WTC11 (cell line): ENCODE data around the gene GTF3C4. TPM values are rescaled to one million over a fixed set of nuclear protein-coding genes. Genes with fewer than 3 reads are reported as not detected.

Experiments
- ATAC-seq: fragments of 200-7000 bp; cut with Tn5 transposase; 2 replicates; pipeline ENCODE4 v1.10.0; 2021; ENCODE audit warnings: mild to moderate bottlenecking, moderate library complexity
- CTCF ChIA-PET: fragments of 300-600 bp; sonication (Branson Sonifier 250); formaldehyde crosslinking; loops from one replicate; lab custom pipeline; 2021; ENCODE audit warnings: antibody characterized with exemption; lab: Charles Lee
- POLR2A ChIA-PET: fragments of 350-600 bp; sonication (Branson Sonifier 250); formaldehyde crosslinking; loops from one replicate; lab custom pipeline; 2021; ENCODE audit warnings: antibody characterized with exemption; lab: Charles Lee
- DNase-seq: peaks from one replicate; pipeline ENCODE4 v3.0.0; 2021; ENCODE audit warnings: low spot score
- H3K27ac Mint-ChIP-seq: 2 replicates; pipeline ENCODE4 v1.8.0; 2021; ENCODE audit warnings: mixed read lengths
- H3K27me3 Mint-ChIP-seq: 2 replicates; pipeline ENCODE4 v1.8.0; 2021; ENCODE audit warnings: low read depth, mild to moderate bottlenecking, moderate library complexity, mixed read lengths
- H3K36me3 Mint-ChIP-seq: 2 replicates; pipeline ENCODE4 v1.8.0; 2021; ENCODE audit warnings: mixed read lengths
- H3K4me1 Mint-ChIP-seq: 2 replicates; pipeline ENCODE4 v1.8.0; 2022; ENCODE audit warnings: mixed read lengths
- H3K4me3 Mint-ChIP-seq: 2 replicates; pipeline ENCODE4 v1.8.0; 2021; ENCODE audit warnings: mild to moderate bottlenecking, moderate library complexity, mixed read lengths
- H3K9me3 Mint-ChIP-seq: 2 replicates; pipeline ENCODE4 v1.8.0; 2021; ENCODE audit warnings: mixed read lengths
- ARID4B ChIP-seq: sonication (generic); formaldehyde crosslinking; IDR thresholded peaks from 2 replicates; pipeline ENCODE4 v1.8.0; 2023; ENCODE audit warnings: missing genetic modification reagents, mild to moderate bottlenecking, borderline replicate concordance
- CBFB ChIP-seq: sonication (generic); formaldehyde crosslinking; IDR thresholded peaks from 2 replicates; pipeline ENCODE4 v1.8.1; 2022; ENCODE audit warnings: mild to moderate bottlenecking, low read depth, missing genetic modification reagents
- ETV6 ChIP-seq: sonication (generic); formaldehyde crosslinking; IDR thresholded peaks from 2 replicates; pipeline ENCODE4 v1.8.1; 2022; ENCODE audit warnings: mild to moderate bottlenecking, missing genetic modification reagents
- GTF2I ChIP-seq: fragments of 250-450 bp; sonication (Bioruptor Pico); conservative IDR thresholded peaks from 2 replicates; pipeline ENCODE4 v1.4.0; 2021; ENCODE audit warnings: mild to moderate bottlenecking
- KAT7 ChIP-seq: sonication (generic); formaldehyde crosslinking; IDR thresholded peaks from 2 replicates; pipeline ENCODE4 v1.8.1; 2023; ENCODE audit warnings: missing genetic modification reagents, mild to moderate bottlenecking, borderline replicate concordance
- NFATC4 ChIP-seq: fragments of 250-450 bp; sonication (Bioruptor Pico); IDR thresholded peaks from 2 replicates; pipeline ENCODE4 v1.9.0; 2021; ENCODE audit warnings: mild to moderate bottlenecking
- RORB ChIP-seq: fragments of 250-450 bp; sonication (Bioruptor Pico); IDR thresholded peaks from 2 replicates; pipeline ENCODE4 v1.9.0; 2021; ENCODE audit warnings: mild to moderate bottlenecking
- total RNA-seq: library from RNA; stranded (reverse); gene quantifications from 3 replicates; pipeline ENCODE4 v1.2.3, GENCODE V29; 2021
- TF ChIP-seq, protein P1 (sequence below): sonication (generic); formaldehyde crosslinking; IDR thresholded peaks from 2 replicates; pipeline ENCODE4 v1.8.1; 2022; ENCODE audit warnings: low read depth, missing genetic modification reagents, borderline replicate concordance
- TF ChIP-seq, protein P2 (sequence below): sonication (generic); formaldehyde crosslinking; IDR thresholded peaks from 2 replicates; pipeline ENCODE4 v1.8.0; 2022; ENCODE audit warnings: mild to moderate bottlenecking, missing genetic modification reagents
- TF ChIP-seq, protein P3 (sequence below): sonication (generic); formaldehyde crosslinking; conservative IDR thresholded peaks from 2 replicates; pipeline ENCODE4 v1.8.1; 2022; ENCODE audit warnings: mild to moderate bottlenecking, missing genetic modification reagents

The GTF3C4 gene
- total RNA-seq, 1 experiment from 2014 or later = 31.6 TPM

DNA sequence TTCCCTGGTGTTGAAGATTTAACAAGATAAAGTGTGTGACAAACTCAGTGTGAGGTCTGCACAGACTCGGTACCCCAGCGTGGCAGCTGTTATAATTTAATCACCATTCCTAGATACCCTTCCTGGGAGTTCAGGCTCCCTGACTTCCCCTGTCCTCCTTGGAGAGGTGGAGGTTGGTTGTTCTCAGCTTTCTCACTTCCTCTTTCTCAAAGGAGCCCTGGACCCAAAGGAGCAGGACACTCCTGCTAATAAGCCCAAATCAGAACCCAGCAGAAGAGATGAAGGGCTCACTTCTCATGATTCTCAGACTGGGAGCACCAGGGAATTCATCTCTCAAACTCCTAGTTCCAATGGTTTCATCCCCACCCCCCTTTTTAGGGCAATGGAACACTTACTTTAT is 58.2 kb downstream of the GTF3C4 start:
- POLR2A ChIA-PET = no interaction called here
- CTCF ChIA-PET = no interaction called here
- H3K9me3 Mint-ChIP-seq = no peaks in the 10 kb centered on the region

DNA sequence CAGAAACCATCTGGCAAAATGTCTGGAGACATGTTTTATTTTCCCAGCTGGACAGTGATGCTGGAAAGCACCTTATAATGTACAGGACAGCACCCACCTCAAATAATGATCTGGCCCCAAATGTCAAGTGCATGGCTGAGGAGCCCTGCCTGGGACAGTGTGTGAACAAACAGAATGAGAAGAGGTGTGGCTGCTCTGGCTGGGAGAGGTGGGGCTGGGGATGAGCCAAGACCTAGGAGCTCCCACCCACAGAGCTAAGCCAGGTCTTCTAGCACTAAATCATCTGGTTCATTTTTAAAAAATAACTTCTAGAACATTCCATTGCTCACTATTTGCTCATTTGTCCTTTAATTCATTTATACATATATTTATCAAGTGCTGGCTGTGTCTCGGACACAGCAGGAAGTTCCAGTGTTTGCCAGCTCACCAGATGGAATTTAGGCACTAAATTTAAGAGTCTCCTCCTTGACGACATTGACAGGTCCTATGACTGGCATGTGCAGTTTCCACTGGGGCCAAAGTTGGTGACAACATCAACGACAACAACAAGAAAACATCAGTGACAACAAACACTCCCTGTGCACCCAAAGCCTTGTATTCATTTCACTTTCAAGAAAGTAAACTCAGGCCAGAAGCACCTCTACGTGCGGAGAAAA is 59.1 kb downstream of the GTF3C4 start:
- DNase-seq = no peak
- Mint-ChIP-seq H3K4me3 (no peak overlapping the region), H3K27ac (no peak overlapping the region), H3K4me1 (peaks cover 7% of the 10 kb centered on the region), H3K36me3 (no peaks in the 10 kb centered on the region), H3K9me3 (no peaks in the 10 kb centered on the region), H3K27me3 (no peaks in the 10 kb centered on the region; the same call in 1 of the 2 replicates)
- POLR2A ChIA-PET = no interaction called here
- ATAC-seq = no peak
- no peak for TF ChIP-seq GTF2I (CRISPR knock-in tag)
- TF ChIP-seq KAT7 = no peak
- no peak for TF ChIP-seq CBFB
- TF ChIP-seq, protein P1, sequence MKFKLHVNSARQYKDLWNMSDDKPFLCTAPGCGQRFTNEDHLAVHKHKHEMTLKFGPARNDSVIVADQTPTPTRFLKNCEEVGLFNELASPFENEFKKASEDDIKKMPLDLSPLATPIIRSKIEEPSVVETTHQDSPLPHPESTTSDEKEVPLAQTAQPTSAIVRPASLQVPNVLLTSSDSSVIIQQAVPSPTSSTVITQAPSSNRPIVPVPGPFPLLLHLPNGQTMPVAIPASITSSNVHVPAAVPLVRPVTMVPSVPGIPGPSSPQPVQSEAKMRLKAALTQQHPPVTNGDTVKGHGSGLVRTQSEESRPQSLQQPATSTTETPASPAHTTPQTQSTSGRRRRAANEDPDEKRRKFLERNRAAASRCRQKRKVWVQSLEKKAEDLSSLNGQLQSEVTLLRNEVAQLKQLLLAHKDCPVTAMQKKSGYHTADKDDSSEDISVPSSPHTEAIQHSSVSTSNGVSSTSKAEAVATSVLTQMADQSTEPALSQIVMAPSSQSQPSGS (CRISPR knock-in tag) = no peak
- no peak for TF ChIP-seq ETV6 (CRISPR knock-in tag)
- TF ChIP-seq, protein P2, sequence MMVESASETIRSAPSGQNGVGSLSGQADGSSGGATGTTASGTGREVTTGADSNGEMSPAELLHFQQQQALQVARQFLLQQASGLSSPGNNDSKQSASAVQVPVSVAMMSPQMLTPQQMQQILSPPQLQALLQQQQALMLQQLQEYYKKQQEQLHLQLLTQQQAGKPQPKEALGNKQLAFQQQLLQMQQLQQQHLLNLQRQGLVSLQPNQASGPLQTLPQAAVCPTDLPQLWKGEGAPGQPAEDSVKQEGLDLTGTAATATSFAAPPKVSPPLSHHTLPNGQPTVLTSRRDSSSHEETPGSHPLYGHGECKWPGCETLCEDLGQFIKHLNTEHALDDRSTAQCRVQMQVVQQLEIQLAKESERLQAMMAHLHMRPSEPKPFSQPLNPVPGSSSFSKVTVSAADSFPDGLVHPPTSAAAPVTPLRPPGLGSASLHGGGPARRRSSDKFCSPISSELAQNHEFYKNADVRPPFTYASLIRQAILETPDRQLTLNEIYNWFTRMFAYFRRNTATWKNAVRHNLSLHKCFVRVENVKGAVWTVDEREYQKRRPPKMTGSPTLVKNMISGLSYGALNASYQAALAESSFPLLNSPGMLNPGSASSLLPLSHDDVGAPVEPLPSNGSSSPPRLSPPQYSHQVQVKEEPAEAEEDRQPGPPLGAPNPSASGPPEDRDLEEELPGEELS = no peak
- TF ChIP-seq RORB (CRISPR knock-in tag) = no peak
- no peak for TF ChIP-seq NFATC4 (CRISPR knock-in tag)
- CTCF ChIA-PET = no interaction called here

More for the DNA sequence above, 58.2 kb downstream of the GTF3C4 start:
- no peak for TF ChIP-seq RORB (CRISPR knock-in tag)
- TF ChIP-seq, protein P3, sequence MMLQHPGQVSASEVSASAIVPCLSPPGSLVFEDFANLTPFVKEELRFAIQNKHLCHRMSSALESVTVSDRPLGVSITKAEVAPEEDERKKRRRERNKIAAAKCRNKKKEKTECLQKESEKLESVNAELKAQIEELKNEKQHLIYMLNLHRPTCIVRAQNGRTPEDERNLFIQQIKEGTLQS (CRISPR knock-in tag) = no peak
- TF ChIP-seq, protein P1 (CRISPR knock-in tag) = no peak
- no peak for TF ChIP-seq ARID4B (CRISPR knock-in tag)
- Mint-ChIP-seq H3K4me3 (no peak overlapping the region), H3K4me1 (peaks cover 7% of the 10 kb centered on the region), H3K27ac (no peak overlapping the region), H3K36me3 (no peaks in the 10 kb centered on the region), H3K27me3 (no peaks in the 10 kb centered on the region; the same call in 1 of the 2 replicates)
- DNase-seq (no peak), ATAC-seq (no peak)
